HepG2 (cell line): ENCODE results near the gene TTLL10. TPM values are rescaled to one million over a fixed set of nuclear protein-coding genes. Genes with fewer than 3 reads are reported as not detected.

Experiments used
- ATAC-seq: fragments of 200-7000 bp; cut with Tn5 transposase; 3 replicates; pipeline ENCODE4 v1.9.1; 2020; ENCODE audit warnings: mild to moderate bottlenecking, moderate library complexity
- Bru-seq: library from RNA; stranded (reverse); fragments of 400-500 nt; gene quantifications from one replicate; lab custom pipeline; 2021; lab: Mats Ljungman, UMichigan
- BruChase-seq, 2 experiments: library from RNA; stranded (reverse); fragments of 400-500 nt; gene quantifications; one replicate each; lab custom pipeline; 2021; lab: Mats Ljungman, UMichigan
- BruUV-seq: library from RNA; stranded (reverse); fragments of 400-500 nt; replicated peaks from 2 replicates; lab custom pipeline; 2021; lab: Mats Ljungman, UMichigan
- CTCF ChIA-PET: fragments of 300-600 bp; formaldehyde crosslinking; extraction: SDS; loops from one replicate; lab custom pipeline; 2021; ENCODE audit warnings: low total read pairs, inconsistent platforms, low intra/inter-chr PET ratio; lab: Yijun Ruan, JAX
- POLR2A ChIA-PET: fragments of 350-600 bp; sonication (Branson Sonifier 250); formaldehyde crosslinking; loops from one replicate; lab custom pipeline; 2020; ENCODE audit warnings: antibody characterized with exemption, inconsistent platforms; lab: Yijun Ruan, JAX
- DNase-seq: peaks from one replicate; pipeline ENCODE4 v3.0.0-alpha.2; 2015; ENCODE audit warnings: low spot score
- FAIRE-seq: peaks from 3 replicates; lab custom pipeline; 2011; peaks lifted over from hg19 to GRCh38; lab: Jason Lieb, UNC
- H2AFZ ChIP-seq: one replicate; pipeline ENCODE4 v1.6.1; 2011; ENCODE audit warnings: low read length, inconsistent platforms
- H3K27ac ChIP-seq: fragments of 300-600 bp; 3 replicates; pipeline ENCODE4 v1.8.0; 2011; ENCODE audit warnings: mixed run types, mild to moderate bottlenecking, mixed read lengths, low read length, inconsistent platforms; ENCODE audit not compliant: insufficient read depth; ENCODE audit errors: extremely low read length
- H3K27me3 ChIP-seq, 2 experiments: fragments of 200-600 bp in 1 of 2; 2 replicates in 1 of 2; 3 replicates in 1 of 2; pipeline versions ENCODE4 v1.6.0 to v1.8.0; 2011; ENCODE audit warnings: low read length in 2 of 2, mild to moderate bottlenecking in 2 of 2, moderate library complexity in 2 of 2, inconsistent platforms in 1 of 2; ENCODE audit not compliant: insufficient read depth in 2 of 2, control insufficient read depth in 1 of 2
- H3K36me3 ChIP-seq, 2 experiments: fragments of 200-600 bp in 1 of 2; replicated peaks in 1 of 2; 2 replicates in 1 of 2; 3 replicates in 1 of 2; pipeline versions ENCODE4 v1.5.1 to v1.8.0; 2011; ENCODE audit warnings: low read length in 2 of 2, inconsistent platforms in 1 of 2; ENCODE audit not compliant: insufficient read depth in 2 of 2, control insufficient read depth in 1 of 2
- H3K4me1 ChIP-seq: 2 replicates; pipeline ENCODE4 v1.5.1; 2012; ENCODE audit warnings: low read length, inconsistent platforms; ENCODE audit not compliant: insufficient read depth
- H3K4me2 ChIP-seq: 2 replicates; pipeline ENCODE4 v1.6.0; 2011; ENCODE audit warnings: low read depth, low read length, inconsistent platforms
- H3K4me3 ChIP-seq, 3 experiments: fragments of 200-600 bp in 1 of 3; sonication (generic), shearing (Covaris generic) in 1 of 3; replicated peaks in 1 of 3; 2 replicates each; pipeline ENCODE4 v1.5.1; 2011 to 2016; ENCODE audit warnings: low read length in 3 of 3, inconsistent platforms in 2 of 3, low read depth in 2 of 3, mild to moderate bottlenecking in 2 of 3, control low read depth in 1 of 3, mixed read lengths in 1 of 3; ENCODE audit not compliant: insufficient read depth in 1 of 3
- H3K79me2 ChIP-seq: one replicate; pipeline ENCODE4 v1.6.1; 2011; ENCODE audit warnings: low read length, inconsistent platforms; ENCODE audit not compliant: insufficient read depth
- H3K9ac ChIP-seq: 2 replicates; pipeline ENCODE4 v1.6.0; 2011; ENCODE audit warnings: mild to moderate bottlenecking, low read depth, low read length, inconsistent platforms; ENCODE audit not compliant: insufficient read depth
- H3K9me3 ChIP-seq: 2 replicates; pipeline ENCODE4 v1.5.1; 2012; ENCODE audit warnings: mild to moderate bottlenecking, low read length
- H4K20me1 ChIP-seq: 2 replicates; pipeline ENCODE4 v1.6.0; 2011; ENCODE audit warnings: inconsistent platforms, mild to moderate bottlenecking, low read length, moderate library complexity; ENCODE audit not compliant: insufficient read depth
- AGO1 ChIP-seq: fragments of 200-400 bp; formaldehyde crosslinking; IDR thresholded peaks from 2 replicates; pipeline ENCODE4 v1.6.1; 2017; ENCODE audit warnings: mild to moderate bottlenecking, low read depth, low read length, moderate library complexity; ENCODE audit not compliant: poor library complexity, severe bottlenecking
- ATM ChIP-seq: fragments of 450-650 bp; IDR thresholded peaks from 2 replicates; pipeline ENCODE4 v1.7.1; 2017; ENCODE audit warnings: mild to moderate bottlenecking, borderline replicate concordance
- CENPBD1 ChIP-seq: sonication (generic); formaldehyde crosslinking; IDR thresholded peaks from 2 replicates; pipeline ENCODE4 v1.8.0; 2022; ENCODE audit warnings: missing genetic modification reagents, low read depth, mild to moderate bottlenecking, borderline replicate concordance
- FOXO1 ChIP-seq: sonication (generic); formaldehyde crosslinking; IDR thresholded peaks from 2 replicates; pipeline ENCODE4 v1.4.0; 2020; ENCODE audit warnings: missing genetic modification reagents
- GABPB1 ChIP-seq: IDR thresholded peaks from 2 replicates; pipeline ENCODE4 v1.6.1; 2016; ENCODE audit warnings: mild to moderate bottlenecking, missing genetic modification reagents, moderate library complexity, missing compliant biosample characterization
- MED1 ChIP-seq: sonication (generic); formaldehyde crosslinking; IDR thresholded peaks from 2 replicates; pipeline ENCODE4 v1.4.0; 2020; ENCODE audit warnings: missing genetic modification reagents
- PATZ1 ChIP-seq: sonication (generic); formaldehyde crosslinking; IDR thresholded peaks from 2 replicates; pipeline ENCODE4 v1.4.0; 2020; ENCODE audit warnings: missing genetic modification reagents
- RFX1 ChIP-seq: fragments of 450-650 bp; IDR thresholded peaks from 2 replicates; pipeline ENCODE4 v1.6.1; 2017
- RFX3 ChIP-seq: IDR thresholded peaks from 2 replicates; pipeline ENCODE4 v1.6.1; 2016; ENCODE audit warnings: missing biosample characterization, missing genetic modification reagents
- SP5 ChIP-seq: IDR thresholded peaks from 2 replicates; pipeline ENCODE4 v1.6.1; 2016; ENCODE audit warnings: low read depth, borderline replicate concordance
- STAG1 ChIP-seq: sonication (generic); formaldehyde crosslinking; IDR thresholded peaks from 2 replicates; pipeline ENCODE4 v1.4.0; 2020; ENCODE audit warnings: missing genetic modification reagents
- TOE1 ChIP-seq: sonication (generic); formaldehyde crosslinking; IDR thresholded peaks from 2 replicates; pipeline ENCODE4 v1.4.0; 2020; ENCODE audit warnings: mild to moderate bottlenecking, missing genetic modification reagents
- ZNF484 ChIP-seq: sonication (generic); formaldehyde crosslinking; IDR thresholded peaks from 2 replicates; pipeline ENCODE4 v1.5.1; 2020; ENCODE audit warnings: mild to moderate bottlenecking, low read depth, missing genetic modification reagents, borderline replicate concordance
- ZNF83 ChIP-seq: sonication (generic); formaldehyde crosslinking; IDR thresholded peaks from 2 replicates; pipeline ENCODE4 v1.4.0; 2020; ENCODE audit warnings: missing genetic modification reagents, mild to moderate bottlenecking, borderline replicate concordance
- WGBS: methylation state at CpG from one replicate; pipeline ENCODE4 v1.1.6; 2017; ENCODE audit warnings: low lambda C conversion rate; 5-methylcytosine and 5-hydroxymethylcytosine counted together
- in situ Hi-C: cut with HindIII; loops from 2 replicates; pipeline ENCODE4 v1.10.0; 2017; ENCODE audit warnings: low pct_unique_long_range_greater_than_20kb; ENCODE audit not compliant: extremely low pct_ligation_motif_present
- intact Hi-C: fragments of 100-400 bp; cut with micrococcal nuclease; formaldehyde crosslinking; loops from one replicate; pipeline ENCODE4 v1.10.0; 2022; ENCODE audit not compliant: unreplicated experiment
- long read RNA-seq, 2 experiments: library from RNA in 1 of 2; library from polyadenylated mRNA in 1 of 2; stranded (forward) in 1 of 2; unstranded in 1 of 2; transcript quantifications; one replicate each; pipeline ENCODE4 v2.0.0, GENCODE V29; 2019 to 2022
- polyA minus RNA-seq, 3 experiments: library from RNA; depleted of rRNA, polyadenylated mRNA; stranded (reverse); fragments of >200 nt; gene quantifications; 2 replicates each; pipeline ENCODE4 v1.2.3, GENCODE V29; 2011; ENCODE audit warnings: low replicate concordance in 1 of 3
- polyA plus RNA-seq, 8 experiments: library from polyadenylated mRNA; depleted of rRNA in 3 of 8; stranded (reverse) in 7 of 8; unstranded in 1 of 8; fragments of >200 nt; fragmentation: Illumina TruSeq in 4 of 8; extraction: Trizol in 4 of 8; gene quantifications; 2 replicates each; pipeline versions ENCODE4 v1.2.1 to v1.2.3, GENCODE V29; 2011 to 2016; ENCODE audit warnings: low read depth in 4 of 8, missing spikeins in 1 of 8, mixed read lengths in 1 of 8; ENCODE audit not compliant: insufficient read depth in 1 of 8
- total RNA-seq, 5 experiments: library from RNA; depleted of rRNA; stranded (reverse); fragments of >200 nt; fragmentation: Illumina TruSeq; extraction: Trizol; gene quantifications; 2 replicates each; pipeline ENCODE4 v1.2.3, GENCODE V29; 2016; ENCODE audit warnings: low read depth in 1 of 5

Gene TTLL10, protein sequence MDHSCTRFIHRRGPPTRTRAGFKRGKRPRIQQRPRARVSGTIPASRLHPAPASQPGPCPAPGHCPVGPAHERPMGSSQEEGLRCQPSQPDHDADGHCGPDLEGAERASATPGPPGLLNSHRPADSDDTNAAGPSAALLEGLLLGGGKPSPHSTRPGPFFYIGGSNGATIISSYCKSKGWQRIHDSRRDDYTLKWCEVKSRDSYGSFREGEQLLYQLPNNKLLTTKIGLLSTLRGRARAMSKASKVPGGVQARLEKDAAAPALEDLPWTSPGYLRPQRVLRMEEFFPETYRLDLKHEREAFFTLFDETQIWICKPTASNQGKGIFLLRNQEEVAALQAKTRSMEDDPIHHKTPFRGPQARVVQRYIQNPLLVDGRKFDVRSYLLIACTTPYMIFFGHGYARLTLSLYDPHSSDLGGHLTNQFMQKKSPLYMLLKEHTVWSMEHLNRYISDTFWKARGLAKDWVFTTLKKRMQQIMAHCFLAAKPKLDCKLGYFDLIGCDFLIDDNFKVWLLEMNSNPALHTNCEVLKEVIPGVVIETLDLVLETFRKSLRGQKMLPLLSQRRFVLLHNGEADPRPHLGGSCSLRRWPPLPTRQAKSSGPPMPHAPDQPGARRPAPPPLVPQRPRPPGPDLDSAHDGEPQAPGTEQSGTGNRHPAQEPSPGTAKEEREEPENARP
- total RNA-seq (2016; rRNA removed; fragmentation: Illumina TruSeq; extraction: Trizol): not detected in 2 replicates
- not detected in 2 replicates for total RNA-seq (2016; cell fraction: cytosol; rRNA removed; fragmentation: Illumina TruSeq; extraction: Trizol; ENCODE audit: low read depth)
- total RNA-seq (2016; cell fraction: insoluble cytoplasmic fraction; rRNA removed; fragmentation: Illumina TruSeq; extraction: Trizol): not detected in 2 replicates
- not detected in 2 replicates for total RNA-seq (2016; cell fraction: membrane; rRNA removed; fragmentation: Illumina TruSeq; extraction: Trizol)
- not detected in 2 replicates for total RNA-seq (2016; cell fraction: nucleus; rRNA removed; fragmentation: Illumina TruSeq; extraction: Trizol)
- not detected in 2 replicates for polyA plus RNA-seq (2011; rRNA removed)
- 0.06 and 0.08 TPM in 2 replicates for polyA plus RNA-seq (2011; cell fraction: cytosol; rRNA removed)
- polyA plus RNA-seq (2011; cell fraction: nucleus; rRNA removed): 0.24 and 0.48 TPM in 2 replicates
- 0.07 TPM in 1 of 2 replicates, not detected in the other for polyA plus RNA-seq (2012)
- polyA plus RNA-seq (2016; cell fraction: cytosol; fragmentation: Illumina TruSeq; extraction: Trizol; ENCODE audit: low read depth): not detected in 2 replicates
- not detected in 2 replicates for polyA plus RNA-seq (2016; cell fraction: insoluble cytoplasmic fraction; fragmentation: Illumina TruSeq; extraction: Trizol; ENCODE audit: low read depth)
- not detected in 2 replicates for polyA plus RNA-seq (2016; cell fraction: membrane; fragmentation: Illumina TruSeq; extraction: Trizol; ENCODE audit: low read depth)
- not detected in 2 replicates for polyA plus RNA-seq (2016; cell fraction: nucleus; fragmentation: Illumina TruSeq; extraction: Trizol; ENCODE audit: insufficient read depth, low read depth)
- 0.18 TPM in 1 of 2 replicates, not detected in the other for polyA minus RNA-seq (2011; rRNA and poly(A)+ RNA removed; ENCODE audit: low replicate concordance)
- not detected in 2 replicates for polyA minus RNA-seq (2011; cell fraction: cytosol; rRNA and poly(A)+ RNA removed)
- not detected in 2 replicates for polyA minus RNA-seq (2011; cell fraction: nucleus; rRNA and poly(A)+ RNA removed)
- Bru-seq, nascent RNA: not detected
- not detected for BruChase-seq, experiment 1, labeled RNA remaining after a 6-hour chase
- not detected for BruChase-seq, experiment 2, labeled RNA remaining after a 2-hour chase
- long read RNA-seq, experiment 1: 0 reads
- long read RNA-seq, experiment 2: 0 reads

- FAIRE-seq (no peak), ATAC-seq (peak; percentile 56), DNase-seq (no peak)
- Histone ChIP-seq H3K9ac (0 out of 2 replicates have a peak within 1 kb of the TSS, but pooled peaks have one; percentile 6), H3K4me3 (peak within 1 kb of the TSS in 1 of 3 experiments; percentile 33; a peak in 1 of 6 replicates), H3K27me3 (peaks cover 37 to 70% of the 10 kb centered on the region in 2 experiments), H4K20me1 (no peaks in the 10 kb centered on the region), H3K9me3 (no peaks in the 10 kb centered on the region), H3K4me2 (peak within 1 kb of the TSS; percentile 47), H3K27ac (no peak within 1 kb of the TSS), H2AFZ (no peak within 1 kb of the TSS), H3K79me2 (no peaks in the 10 kb centered on the region), H3K36me3 (no peaks in the 10 kb centered on the region), H3K4me1 (peaks cover 21% of the 10 kb centered on the region)
- intact Hi-C loops: loop anchor here (10.0 kb wide), 1 partner anchor 61 kb away; the partner anchor contains the start of genes B3GALT6 and SDF4
- 6% methylated on average over 10 of the region's 35 CpGs for WGBS
- ChIA-PET POLR2A (interaction anchor here (1.6 kb wide), 1 partner anchor 9 kb away, joined by 5 read pairs; no protein-coding TSS in a partner anchor), CTCF (no interaction called here)
- no TSS peak for BruUV-seq
- in situ Hi-C loops: no loop called here
- peak; percentile 75 for TF ChIP-seq RFX1
- 0 out of 2 replicates have a peak, but pooled peaks have one; percentile 15 for TF ChIP-seq SP5 (CRISPR knock-in tag)
- TF ChIP-seq MED1 (CRISPR knock-in tag): peak; percentile 31; the same call in 1 of the 2 replicates
- no peak for TF ChIP-seq AGO1
- no peak for TF ChIP-seq TOE1 (CRISPR knock-in tag)
- peak; percentile 54; the same call in 1 of the 2 replicates for TF ChIP-seq PATZ1 (CRISPR knock-in tag)
- TF ChIP-seq ZNF484 (CRISPR knock-in tag): no peak
- 0 out of 2 replicates have a peak, but pooled peaks have one; percentile 26 for TF ChIP-seq GABPB1 (CRISPR knock-in tag)
- TF ChIP-seq FOXO1 (CRISPR knock-in tag): no peak
- TF ChIP-seq ZNF83 (CRISPR knock-in tag): no peak
- peak; percentile 72 for TF ChIP-seq RFX3
- TF ChIP-seq CENPBD1: no peak
- TF ChIP-seq ATM: no peak
- peak; percentile 64 for TF ChIP-seq STAG1 (CRISPR knock-in tag)
Measured at GRCh38 chr1:1173793-1174415, at the start of gene TTLL10. TTLL10 (plus strand) TSS chr1:1173880; CDS start chr1:1179216, 5,336 bp downstream.
